HG03097 (cell line): ENCODE measurements around the gene IL1RAP.

ENCODE experiments used
- ATAC-seq: cut with Tn5 transposase; IDR thresholded peaks from one replicate; pipeline ENCODE4 v1.9.1; 2021; ENCODE audit not compliant: unreplicated experiment, low FRiP score

The IL1RAP gene

GRCh38 chr3:190605385-190605784 is 91.5 kb downstream of the IL1RAP start:
- ATAC-seq, result no peak

- no peak for ATAC-seq
Measured at GRCh38 chr3:190606596-190606995, 92.7 kb downstream of the IL1RAP start.

DNA sequence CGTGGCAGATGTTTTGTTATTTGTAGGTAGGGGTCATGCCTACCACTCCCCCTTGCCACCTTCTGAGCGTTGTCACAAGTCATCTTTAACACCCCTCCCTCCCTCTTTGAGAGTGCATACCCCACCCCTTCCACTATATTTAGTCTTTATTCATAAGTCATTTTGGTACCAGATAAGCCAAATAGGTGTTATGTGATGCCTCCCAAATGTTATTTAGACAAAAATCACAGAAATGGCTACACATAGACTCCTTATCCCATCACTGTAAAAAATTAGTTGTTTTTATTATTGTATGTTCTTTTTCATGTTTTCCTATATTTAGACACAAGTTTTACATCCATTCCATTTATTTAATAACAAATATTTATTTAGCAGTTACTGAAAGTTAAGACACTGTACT is 93.1 kb downstream of the IL1RAP start:
- ATAC-seq, result no peak

DNA sequence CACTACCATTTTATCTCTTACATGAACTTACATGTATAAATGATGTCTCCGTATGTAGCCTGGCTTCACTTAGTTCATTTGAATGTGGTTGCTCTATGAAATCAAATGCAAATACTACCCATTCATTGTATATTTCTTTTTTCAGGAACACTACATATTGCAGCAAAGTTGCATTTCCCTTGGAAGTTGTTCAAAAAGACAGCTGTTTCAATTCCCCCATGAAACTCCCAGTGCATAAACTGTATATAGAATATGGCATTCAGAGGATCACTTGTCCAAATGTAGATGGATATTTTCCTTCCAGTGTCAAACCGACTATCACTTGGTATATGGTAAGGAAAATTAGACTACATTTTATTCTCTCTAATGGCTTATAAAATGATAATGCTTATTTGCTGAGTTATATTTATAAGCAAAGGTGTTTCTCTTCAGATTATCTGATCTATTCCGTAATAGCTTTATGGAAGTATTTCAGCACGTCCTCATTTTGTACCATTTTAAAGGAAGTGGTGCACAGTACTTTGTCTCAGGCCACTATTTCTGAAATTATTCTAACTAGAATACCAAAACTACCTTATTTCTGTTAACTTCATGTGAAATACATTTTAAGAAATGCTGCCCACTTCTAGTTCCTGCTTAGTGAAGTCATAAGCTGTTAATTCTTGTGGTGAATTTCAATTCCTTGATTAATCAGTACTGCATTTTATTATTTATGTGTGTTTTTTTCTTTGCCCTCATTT is 95.1 kb downstream of the IL1RAP start:
- ATAC-seq, result no peak

GRCh38 chr3:190614226-190615059 is 100.6 kb downstream of the IL1RAP start:
- ATAC-seq, result no peak

GRCh38 chr3:190615060-190615384 is 101.1 kb downstream of the IL1RAP start:
- no peak for ATAC-seq

- no peak for ATAC-seq
Measured at GRCh38 chr3:190615607-190616006, 101.7 kb downstream of the IL1RAP start.

DNA sequence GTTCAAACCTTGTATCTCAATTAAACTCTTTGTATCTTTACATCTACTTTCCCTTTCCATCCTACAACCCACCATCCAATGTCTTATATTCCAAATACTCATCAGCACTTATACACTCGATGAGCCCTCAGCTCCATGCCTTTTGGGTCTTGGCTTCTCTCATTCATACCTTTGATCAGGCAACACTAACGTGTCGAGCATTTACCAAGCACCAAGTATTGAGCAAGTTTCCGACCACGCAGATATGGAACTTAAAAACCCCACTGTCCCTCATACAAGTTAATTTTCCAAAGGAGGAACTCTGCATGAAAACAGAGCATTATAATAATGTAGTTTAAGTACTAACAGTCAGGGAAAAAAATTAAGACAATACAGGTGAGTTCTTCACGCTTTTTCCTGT is 102.8 kb downstream of the IL1RAP start:
- no peak for ATAC-seq

DNA sequence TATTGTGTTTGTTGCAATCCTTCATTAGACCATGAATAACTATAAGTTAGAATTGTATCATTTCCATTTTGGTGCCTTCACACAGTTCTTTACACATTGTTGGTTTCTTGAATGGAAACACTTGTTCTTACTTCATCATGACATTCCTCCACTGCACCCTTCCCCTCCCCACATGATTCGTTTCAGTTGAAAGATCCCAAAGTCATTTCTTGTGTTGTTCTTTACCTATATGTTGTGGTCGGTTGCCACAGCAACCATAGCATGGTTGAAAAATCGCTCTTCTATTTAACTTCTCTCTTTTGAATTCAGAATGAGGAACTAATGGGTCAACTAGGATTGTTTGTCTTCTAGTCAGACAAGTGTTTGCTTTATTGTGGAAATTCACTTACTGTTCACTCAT is 103.3 kb downstream of the IL1RAP start:
- peak; percentile 81 for ATAC-seq

- ATAC-seq, result no peak
Measured at GRCh38 chr3:190618330-190619030, 104.6 kb downstream of the IL1RAP start.

GRCh38 chr3:190619353-190619752 is 105.5 kb downstream of the IL1RAP start:
- ATAC-seq, result no peak

- no peak for ATAC-seq
Measured at GRCh38 chr3:190619761-190620160, 105.9 kb downstream of the IL1RAP start.

- ATAC-seq, result no peak
Measured at GRCh38 chr3:190620886-190621608, 107.2 kb downstream of the IL1RAP start.

DNA sequence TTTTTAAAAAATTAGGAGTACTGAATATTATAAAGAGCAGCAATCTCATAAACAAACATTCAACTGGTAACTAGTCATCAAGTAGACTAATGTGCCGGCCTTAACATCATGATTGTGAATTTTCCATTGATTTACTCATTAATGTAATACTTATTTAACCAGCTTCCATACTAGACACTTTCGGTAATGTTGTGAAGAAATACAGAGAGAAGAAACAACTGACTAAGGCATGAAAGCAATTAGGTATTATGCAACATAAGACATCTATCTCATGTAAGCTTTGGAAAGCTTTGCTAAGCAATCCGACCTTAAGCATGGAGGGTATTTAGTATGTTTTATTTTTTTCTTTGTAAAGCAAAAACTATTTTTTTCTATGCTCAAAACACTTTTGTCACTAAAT is 108.0 kb downstream of the IL1RAP start:
- no peak for ATAC-seq

- no peak for ATAC-seq
Measured at GRCh38 chr3:190624282-190624681, 110.4 kb downstream of the IL1RAP start.

DNA sequence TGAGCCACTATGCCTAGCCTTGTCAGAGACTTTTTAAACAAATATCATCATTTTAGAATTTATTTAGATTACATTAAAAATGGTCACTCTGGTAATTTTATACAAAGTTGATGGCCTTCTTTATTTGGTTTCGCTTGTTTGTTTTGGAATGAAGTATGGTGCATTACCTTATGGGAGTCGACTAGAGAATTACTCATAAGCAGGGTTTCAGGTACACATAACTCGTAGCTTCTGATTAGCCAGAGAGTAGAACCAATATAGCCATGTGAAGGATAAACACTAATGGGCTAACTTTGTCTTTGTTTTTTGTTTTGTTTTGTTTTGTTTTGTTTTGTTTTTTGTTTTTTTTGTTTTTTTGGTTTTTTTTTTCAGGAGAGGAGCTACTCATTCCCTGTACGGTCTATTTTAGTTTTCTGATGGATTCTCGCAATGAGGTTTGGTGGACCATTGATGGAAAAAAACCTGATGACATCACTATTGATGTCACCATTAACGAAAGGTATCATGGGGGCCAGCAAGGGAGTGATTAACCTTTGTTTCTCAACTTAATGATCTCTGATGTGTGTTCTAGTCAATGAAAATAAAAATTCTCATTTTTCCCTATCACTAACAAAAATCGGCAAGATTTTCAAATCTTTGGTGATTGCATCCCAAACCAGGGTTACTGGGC is 113.2 kb downstream of the IL1RAP start:
- no peak for ATAC-seq

DNA sequence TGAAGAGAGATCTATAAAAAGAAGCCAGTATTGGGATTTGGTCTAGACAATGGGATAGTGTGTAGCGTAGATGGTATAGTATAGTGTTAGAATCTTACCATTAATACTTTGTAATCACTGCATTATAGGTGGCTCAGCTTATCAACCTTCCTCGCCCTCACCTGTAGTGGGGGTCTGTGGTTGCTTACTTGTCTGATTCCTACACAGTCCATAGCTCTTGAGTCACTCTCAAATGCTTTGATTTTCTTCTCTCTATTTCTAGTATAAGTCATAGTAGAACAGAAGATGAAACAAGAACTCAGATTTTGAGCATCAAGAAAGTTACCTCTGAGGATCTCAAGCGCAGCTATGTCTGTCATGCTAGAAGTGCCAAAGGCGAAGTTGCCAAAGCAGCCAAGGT is 115.2 kb downstream of the IL1RAP start:
- ATAC-seq, result no peak

DNA sequence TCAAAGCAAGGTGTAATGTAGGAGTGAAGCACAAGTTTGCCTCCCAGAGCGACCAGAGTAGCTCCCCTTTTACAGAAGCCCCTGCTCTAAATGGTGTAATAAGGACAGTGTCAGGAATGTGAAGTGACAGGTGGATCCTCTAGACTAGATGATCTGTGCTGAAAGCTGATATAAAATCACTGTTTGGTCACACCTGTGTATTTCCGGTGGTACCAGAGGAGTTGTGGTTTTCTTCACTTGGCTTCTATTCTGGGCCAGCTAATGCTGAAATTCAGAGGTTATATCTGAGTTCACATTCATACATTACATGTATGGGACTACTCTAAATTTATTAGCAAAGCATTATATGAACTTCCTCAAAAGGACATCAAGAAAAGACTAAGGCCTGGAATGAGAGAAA is 117.4 kb downstream of the IL1RAP start:
- no peak for ATAC-seq

- no peak for ATAC-seq
Measured at GRCh38 chr3:190641564-190641963, 127.7 kb downstream of the IL1RAP start.

DNA sequence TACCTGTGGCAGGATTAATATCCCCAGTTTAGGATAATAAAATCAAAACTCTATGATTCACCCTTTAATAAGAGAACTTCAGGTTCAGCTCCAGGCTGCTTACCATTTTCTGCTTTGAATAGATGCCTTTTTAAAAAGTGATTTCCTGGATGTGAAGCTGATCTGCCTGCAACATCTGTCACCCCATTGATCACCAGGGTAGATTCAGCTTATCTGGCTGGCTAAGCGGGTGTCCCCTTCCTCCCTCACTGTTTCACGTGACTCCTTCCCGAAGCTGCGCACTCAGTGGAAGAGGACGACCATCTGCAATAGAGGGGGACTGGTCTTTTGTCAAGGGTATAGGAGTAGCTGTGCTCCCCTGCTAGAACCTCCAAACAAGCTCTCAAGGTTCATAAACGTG is 128.1 kb downstream of the IL1RAP start:
- no peak for ATAC-seq
